Left lung (tissue), 10 donors: ENCODE results near the gene POLR2F. TPM values are rescaled to one million over a fixed set of nuclear protein-coding genes. Genes with fewer than 3 reads are reported as not detected.

Source experiments
- ATAC-seq: fragments of 200-7000 bp; cut with Tn5 transposase; one replicate; pipeline ENCODE4 v1.9.1; 2020; ENCODE audit warnings: moderate library complexity
- DNase-seq, 4 donors: peaks; one replicate each; pipeline ENCODE4 v3.0.0-alpha.2; 2013 to 2020
- H3K27ac ChIP-seq, 2 donors: fragments of 200-600 bp; sonication (generic) in 1 of 2; one replicate each; pipeline versions ENCODE4 v1.5.0 to v1.8.0; 2020 to 2021
- H3K27me3 ChIP-seq, 2 donors: fragments of 200-600 bp; sonication (generic) in 1 of 2; one replicate each; pipeline versions ENCODE4 v1.5.0 to v1.8.0; 2020 to 2021
- H3K36me3 ChIP-seq, 2 donors: fragments of 200-600 bp; sonication (generic) in 1 of 2; one replicate each; pipeline versions ENCODE4 v1.5.0 to v1.8.0; 2020 to 2021
- H3K4me1 ChIP-seq, 2 donors: fragments of 200-600 bp; one replicate each; pipeline ENCODE4 v1.8.0; 2021
- H3K4me3 ChIP-seq, 2 donors: fragments of 200-600 bp; sonication (generic) in 1 of 2; one replicate each; pipeline versions ENCODE4 v1.5.0 to v1.8.0; 2020 to 2021; ENCODE audit warnings: mild to moderate bottlenecking in 1 of 2
- H3K9me3 ChIP-seq, 2 donors: fragments of 200-600 bp; sonication (generic) in 1 of 2; one replicate each; pipeline versions ENCODE4 v1.5.0 to v1.8.0; 2020 to 2021
- intact Hi-C, 2 donors: fragments of 100-400 bp; cut with DNase I; formaldehyde crosslinking; loops; one replicate each; pipeline versions ENCODE4 v1.11.2 to v1.14.2; 2022
- polyA plus RNA-seq, 6 donors: library from polyadenylated mRNA; unstranded; fragments of 120-200 nt; gene quantifications; one replicate each; pipeline ENCODE4 v1.2.1, GENCODE V29; 2013; ENCODE audit not compliant: insufficient read length in 6 of 6
- total RNA-seq, 2 donors: library from RNA; stranded (reverse); fragmentation: NEBNext Ultra II Directional; extraction: Animal tissue kit (Norgen Biotek cat#: 25700); gene quantifications; one replicate each; pipeline ENCODE4 v1.2.1, GENCODE V29; 2021
- TF ChIP-seq, protein P1 (sequence below), 2 donors: fragments of 200-600 bp; sonication (generic) in 1 of 2; IDR thresholded peaks; one replicate each; pipeline versions ENCODE4 v1.5.0 to v1.8.0; 2021; ENCODE audit warnings: antibody characterized with exemption in 2 of 2
- donor health status: DM: no; HTN: yes; CAD: no.
- donor health status: DM: no; HTN: no; CAD: no.

Gene POLR2F
- total and polyA plus RNA-seq, 8 donors = 49.2 to 66.0 (median 60.2) TPM

DNA sequence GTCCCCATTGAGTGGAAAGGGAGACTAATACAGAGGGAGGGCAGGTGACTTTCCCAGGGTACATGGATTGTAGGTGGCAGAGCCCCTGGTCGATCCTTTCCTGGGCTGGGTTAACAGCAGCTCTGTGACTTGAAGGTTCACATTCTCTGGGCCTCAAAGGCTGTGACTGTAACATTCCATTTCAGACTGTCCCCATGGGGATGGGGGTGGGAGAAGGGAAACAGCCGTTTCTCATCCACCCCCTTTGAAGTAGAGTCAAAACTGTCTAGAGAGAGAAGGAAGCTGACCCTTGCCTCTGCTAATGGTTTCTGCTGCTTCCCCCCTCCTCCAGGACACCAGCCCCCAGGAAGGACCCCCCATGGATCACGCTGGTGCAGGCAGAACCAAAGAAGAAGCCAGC is 28.2 kb upstream of the POLR2F start:
- no peak for DNase-seq
- peaks cover 0 to 99% of the 10 kb centered on the region in 2 donors for H3K36me3 ChIP-seq
- intact Hi-C loops = no loop called here
- TF ChIP-seq, protein P1, sequence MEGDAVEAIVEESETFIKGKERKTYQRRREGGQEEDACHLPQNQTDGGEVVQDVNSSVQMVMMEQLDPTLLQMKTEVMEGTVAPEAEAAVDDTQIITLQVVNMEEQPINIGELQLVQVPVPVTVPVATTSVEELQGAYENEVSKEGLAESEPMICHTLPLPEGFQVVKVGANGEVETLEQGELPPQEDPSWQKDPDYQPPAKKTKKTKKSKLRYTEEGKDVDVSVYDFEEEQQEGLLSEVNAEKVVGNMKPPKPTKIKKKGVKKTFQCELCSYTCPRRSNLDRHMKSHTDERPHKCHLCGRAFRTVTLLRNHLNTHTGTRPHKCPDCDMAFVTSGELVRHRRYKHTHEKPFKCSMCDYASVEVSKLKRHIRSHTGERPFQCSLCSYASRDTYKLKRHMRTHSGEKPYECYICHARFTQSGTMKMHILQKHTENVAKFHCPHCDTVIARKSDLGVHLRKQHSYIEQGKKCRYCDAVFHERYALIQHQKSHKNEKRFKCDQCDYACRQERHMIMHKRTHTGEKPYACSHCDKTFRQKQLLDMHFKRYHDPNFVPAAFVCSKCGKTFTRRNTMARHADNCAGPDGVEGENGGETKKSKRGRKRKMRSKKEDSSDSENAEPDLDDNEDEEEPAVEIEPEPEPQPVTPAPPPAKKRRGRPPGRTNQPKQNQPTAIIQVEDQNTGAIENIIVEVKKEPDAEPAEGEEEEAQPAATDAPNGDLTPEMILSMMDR (IDR thresholded peaks at IDR 0.05) = no peak
- peaks cover 0 to 11% of the 10 kb centered on the region in 2 donors for H3K4me1 ChIP-seq
- no peaks in the 10 kb centered on the region for H3K9me3 ChIP-seq
- H3K4me3 ChIP-seq = no peak overlapping the region
- ATAC-seq = no peak
- no peak overlapping the region for H3K27ac ChIP-seq
- no peaks in the 10 kb centered on the region for H3K27me3 ChIP-seq

DNA sequence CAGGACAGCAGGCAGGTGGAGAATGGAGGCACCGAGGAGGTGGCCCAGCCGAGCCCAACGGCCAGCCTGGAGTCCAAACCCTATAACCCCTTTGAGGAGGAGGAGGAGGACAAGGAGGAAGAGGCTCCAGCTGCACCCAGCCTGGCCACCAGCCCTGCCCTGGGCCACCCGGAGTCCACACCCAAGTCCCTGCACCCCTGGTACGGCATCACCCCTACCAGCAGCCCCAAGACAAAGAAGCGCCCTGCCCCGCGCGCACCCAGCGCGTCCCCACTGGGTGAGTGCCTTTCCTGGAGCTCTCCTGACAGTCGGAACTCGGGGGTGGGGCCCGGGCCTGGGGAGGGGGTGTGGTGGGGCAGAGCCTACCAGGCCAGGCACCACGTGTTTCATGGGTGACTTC is 27.7 kb upstream of the POLR2F start:
- intact Hi-C loops = no loop called here
- ATAC-seq (no peak), DNase-seq (no peak)
- H3K4me3 ChIP-seq = no peak overlapping the region
- peaks cover 0 to 97% of the 10 kb centered on the region in 2 donors for H3K36me3 ChIP-seq
- TF ChIP-seq, protein P1 (IDR thresholded peaks at IDR 0.05) = no peak
- H3K4me1 ChIP-seq = peaks cover 4 to 12% of the 10 kb centered on the region in 2 donors
- no peak overlapping the region for H3K27ac ChIP-seq
- no peaks in the 10 kb centered on the region for H3K27me3 ChIP-seq
- H3K9me3 ChIP-seq = no peaks in the 10 kb centered on the region

DNA sequence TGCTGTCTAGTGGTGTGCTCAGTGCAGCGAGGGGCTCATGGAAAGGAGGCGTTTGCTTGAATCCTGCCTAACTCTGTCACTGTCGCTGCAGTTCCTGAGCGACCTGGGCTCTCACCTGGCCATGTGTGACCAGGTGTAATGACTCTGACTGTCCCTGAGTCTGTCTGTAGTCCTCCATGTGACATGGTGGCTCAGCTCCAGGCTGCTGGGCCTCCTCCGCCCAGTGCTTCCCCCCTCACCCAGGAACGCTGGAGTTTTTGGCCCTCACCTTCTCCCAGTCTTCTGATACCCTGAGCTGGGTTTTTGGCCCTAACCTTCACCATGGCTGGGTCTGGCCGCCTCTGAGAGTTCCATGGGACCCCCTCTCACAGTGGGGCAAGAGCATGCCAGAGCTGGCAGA is 27.1 kb upstream of the POLR2F start:
- H3K4me3 ChIP-seq = no peak overlapping the region
- ATAC-seq (no peak), DNase-seq (no peak)
- TF ChIP-seq, protein P1 (IDR thresholded peaks at IDR 0.05) = no peak
- peaks cover 8 to 18% of the 10 kb centered on the region in 2 donors for H3K4me1 ChIP-seq
- no peak overlapping the region for H3K27ac ChIP-seq
- intact Hi-C loops = no loop called here
- no peaks in the 10 kb centered on the region for H3K9me3 ChIP-seq
- H3K27me3 ChIP-seq = no peaks in the 10 kb centered on the region
- peaks cover 0 to 93% of the 10 kb centered on the region in 2 donors for H3K36me3 ChIP-seq

DNA sequence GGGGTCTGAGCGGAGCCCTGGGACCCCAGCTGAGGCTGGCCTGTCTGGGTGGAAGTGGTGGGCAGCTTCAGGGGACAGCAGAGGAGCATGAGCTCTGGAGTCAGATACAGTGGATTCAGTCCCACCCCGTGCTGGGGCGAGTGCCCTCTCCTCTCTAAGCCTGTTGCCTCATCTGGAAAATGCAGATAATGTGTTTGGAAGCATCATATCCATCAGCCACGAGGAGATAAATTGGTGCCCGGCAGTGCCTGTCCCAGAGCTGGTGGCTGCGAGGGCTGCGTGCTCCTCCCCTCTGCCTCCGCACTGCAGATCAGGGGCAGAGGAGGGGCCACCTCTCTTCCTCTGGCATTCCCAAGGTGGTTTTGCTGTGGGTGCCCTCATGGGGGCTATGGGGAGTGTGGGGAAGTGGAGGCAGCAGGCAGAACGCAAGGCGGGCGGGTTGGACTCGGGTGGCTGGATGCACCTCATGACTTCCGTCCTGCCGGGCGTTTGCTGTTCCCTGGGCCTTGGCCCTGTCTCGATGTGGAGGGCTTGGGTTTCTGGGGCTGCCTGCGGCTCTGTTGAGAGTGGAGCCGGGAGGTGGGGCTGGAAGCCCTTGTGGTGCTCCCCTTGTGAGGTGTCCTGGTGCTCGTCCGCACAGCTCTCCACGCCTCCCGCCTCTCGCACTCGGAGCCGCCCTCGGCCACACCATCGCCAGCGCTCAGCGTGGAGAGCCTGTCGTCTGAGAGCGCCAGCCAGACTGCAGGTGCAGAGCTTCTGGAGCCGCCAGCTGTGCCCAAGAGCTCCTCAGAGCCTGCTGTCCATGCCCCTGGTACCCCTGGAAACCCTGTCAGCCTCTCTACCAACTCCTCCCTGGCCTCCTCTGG is 26.5 kb upstream of the POLR2F start:
- peaks cover 0 to 93% of the 10 kb centered on the region in 2 donors for H3K36me3 ChIP-seq
- H3K4me1 ChIP-seq = peaks cover 9 to 23% of the 10 kb centered on the region in 2 donors
- no peaks in the 10 kb centered on the region for H3K27me3 ChIP-seq
- H3K4me3 ChIP-seq = no peak overlapping the region
- intact Hi-C loops = no loop called here
- TF ChIP-seq, protein P1 (IDR thresholded peaks at IDR 0.05) = no peak
- ATAC-seq = no peak
- no peak for DNase-seq
- no peaks in the 10 kb centered on the region for H3K9me3 ChIP-seq
- H3K27ac ChIP-seq = no peak overlapping the region

DNA sequence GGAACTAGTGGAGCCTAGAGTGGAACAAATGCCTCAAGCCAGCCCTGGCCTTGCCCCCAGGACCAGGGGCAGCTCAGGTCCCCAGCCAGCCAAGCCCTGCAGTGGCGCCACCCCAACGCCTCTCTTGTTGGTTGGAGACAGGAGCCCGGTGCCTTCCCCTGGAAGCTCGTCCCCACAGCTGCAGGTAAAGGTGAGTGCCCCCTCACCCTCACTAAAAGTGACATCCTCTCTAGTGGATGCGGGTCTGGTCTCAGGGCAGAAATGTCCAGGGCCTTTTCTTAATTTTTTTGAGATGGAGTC is 25.9 kb upstream of the POLR2F start:
- ATAC-seq (no peak), DNase-seq (no peak)
- no peak overlapping the region for H3K4me3 ChIP-seq
- TF ChIP-seq, protein P1 (IDR thresholded peaks at IDR 0.05) = no peak
- no peak overlapping the region for H3K27ac ChIP-seq
- no peaks in the 10 kb centered on the region for H3K9me3 ChIP-seq
- peaks cover 0 to 94% of the 10 kb centered on the region in 2 donors for H3K36me3 ChIP-seq
- peaks cover 13 to 28% of the 10 kb centered on the region in 2 donors for H3K4me1 ChIP-seq
- intact Hi-C loops = no loop called here
- H3K27me3 ChIP-seq = no peaks in the 10 kb centered on the region
